NCI-H510A (cell line): ENCODE measurements around the gene COPZ2.
"Not testable (repeated sequence)": the region's sequence is repeated elsewhere in the genome, so short reads cannot be mapped to it uniquely, and the experiment has no call there.

Experiments
- DNase-seq: peaks from one replicate; lab custom pipeline; 2025; lab: John Stamatoyannopoulos, UW

The COPZ2 gene

GRCh38 chr17:48056246-48056745, 18.7 kb upstream of the COPZ2 start:
- DNase-seq, result no peak

- no peak for DNase-seq
Observed at GRCh38 chr17:48055531-48056245, 18.1 kb upstream of the COPZ2 start.

GRCh38 chr17:48054238-48055185, 16.9 kb upstream of the COPZ2 start:
- DNase-seq, result peak; percentile 99

- no peak for DNase-seq
Observed at GRCh38 chr17:48053758-48054237, 16.2 kb upstream of the COPZ2 start.

- DNase-seq, result peak; percentile 87
Observed at GRCh38 chr17:48052956-48053757, 15.6 kb upstream of the COPZ2 start.

- DNase-seq, result no peak
Observed at GRCh38 chr17:48051706-48052486, 14.3 kb upstream of the COPZ2 start.

- DNase-seq, result no peak
Observed at GRCh38 chr17:48051283-48051682, 13.7 kb upstream of the COPZ2 start.

- peak; percentile 95 for DNase-seq
Observed at GRCh38 chr17:48048384-48049126, 11.0 kb upstream of the COPZ2 start.

- peak; percentile 100 for DNase-seq
Observed at GRCh38 chr17:48047741-48048383, 10.3 kb upstream of the COPZ2 start, which contains the start of gene NFE2L1. Gene NFE2L1, plus strand, starts transcription at chr17:48048359. Its CDS starts 2,760 bp downstream, at chr17:48051119.

GRCh38 chr17:48047113-48047740, 9.6 kb upstream of the COPZ2 start:
- no peak for DNase-seq

GRCh38 chr17:48046296-48046695, 8.7 kb upstream of the COPZ2 start:
- no peak for DNase-seq

- DNase-seq, result no peak
Observed at GRCh38 chr17:48045316-48046001, 7.9 kb upstream of the COPZ2 start.

- no peak for DNase-seq
Observed at GRCh38 chr17:48044851-48045250, 7.3 kb upstream of the COPZ2 start.

GRCh38 chr17:48043176-48043575, 5.6 kb upstream of the COPZ2 start:
- no peak for DNase-seq

- no peak for DNase-seq
Observed at GRCh38 chr17:48038687-48039086, 1.1 kb upstream of the COPZ2 start.

- DNase-seq, result no peak
Observed at GRCh38 chr17:48037838-48038323, 284 bp upstream of the COPZ2 start.

GRCh38 chr17:48036693-48037035, 933 bp downstream of the COPZ2 start:
- DNase-seq, result no peak

GRCh38 chr17:48034734-48035133, 2.9 kb downstream of the COPZ2 start:
- DNase-seq, result not testable (repeated sequence)

GRCh38 chr17:48031966-48032365, 5.6 kb downstream of the COPZ2 start:
- DNase-seq, result no peak
